AG10803 (cell line): Measurements from ENCODE around the gene CC2D1A.
"Not testable (repeated sequence)": the region's sequence is repeated elsewhere in the genome, so short reads cannot be mapped to it uniquely, and the experiment has no call there.

Source experiments
- DNase-seq: peaks from one replicate; pipeline ENCODE4 v3.0.0; 2010; ENCODE audit warnings: low read depth
- H3K4me3 ChIP-seq: 2 replicates; pipeline ENCODE4 v1.5.1; 2011; ENCODE audit warnings: mild to moderate bottlenecking, low read length, control low read depth
- CTCF ChIP-seq: conservative IDR thresholded peaks from 2 replicates; pipeline ENCODE4 v1.5.1; 2011; ENCODE audit warnings: mild to moderate bottlenecking, low read length, control low read depth, inconsistent platforms

CC2D1A gene

DNA sequence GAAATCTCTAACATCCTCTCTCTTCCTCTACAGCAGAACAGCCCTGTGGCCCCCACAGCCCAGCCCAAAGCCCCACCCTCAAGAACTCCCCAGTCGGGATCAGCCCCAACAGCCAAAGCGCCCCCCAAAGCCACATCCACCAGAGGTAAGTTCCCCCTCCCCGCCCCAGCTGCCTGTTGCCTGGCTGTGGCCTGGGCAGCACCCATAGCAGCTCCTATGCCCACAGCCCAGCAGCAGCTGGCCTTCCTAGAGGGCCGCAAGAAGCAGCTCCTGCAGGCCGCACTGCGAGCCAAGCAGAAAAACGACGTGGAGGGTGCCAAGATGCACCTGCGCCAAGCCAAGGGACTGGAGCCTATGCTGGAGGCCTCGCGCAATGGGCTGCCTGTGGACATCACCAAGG, 14.5 kb downstream of the CC2D1A start:
- no peak overlapping the region for H3K4me3 ChIP-seq
- no peak for DNase-seq
- TF ChIP-seq CTCF, result no peak

GRCh38 chr19:13920940-13921747, 15.1 kb downstream of the CC2D1A start:
- no peak overlapping the region for H3K4me3 ChIP-seq
- DNase-seq, result peak; percentile 57
- TF ChIP-seq CTCF, result no peak

GRCh38 chr19:13922118-13922517, 16.1 kb downstream of the CC2D1A start:
- H3K4me3 ChIP-seq, DNase-seq: not testable (repeated sequence)

DNA sequence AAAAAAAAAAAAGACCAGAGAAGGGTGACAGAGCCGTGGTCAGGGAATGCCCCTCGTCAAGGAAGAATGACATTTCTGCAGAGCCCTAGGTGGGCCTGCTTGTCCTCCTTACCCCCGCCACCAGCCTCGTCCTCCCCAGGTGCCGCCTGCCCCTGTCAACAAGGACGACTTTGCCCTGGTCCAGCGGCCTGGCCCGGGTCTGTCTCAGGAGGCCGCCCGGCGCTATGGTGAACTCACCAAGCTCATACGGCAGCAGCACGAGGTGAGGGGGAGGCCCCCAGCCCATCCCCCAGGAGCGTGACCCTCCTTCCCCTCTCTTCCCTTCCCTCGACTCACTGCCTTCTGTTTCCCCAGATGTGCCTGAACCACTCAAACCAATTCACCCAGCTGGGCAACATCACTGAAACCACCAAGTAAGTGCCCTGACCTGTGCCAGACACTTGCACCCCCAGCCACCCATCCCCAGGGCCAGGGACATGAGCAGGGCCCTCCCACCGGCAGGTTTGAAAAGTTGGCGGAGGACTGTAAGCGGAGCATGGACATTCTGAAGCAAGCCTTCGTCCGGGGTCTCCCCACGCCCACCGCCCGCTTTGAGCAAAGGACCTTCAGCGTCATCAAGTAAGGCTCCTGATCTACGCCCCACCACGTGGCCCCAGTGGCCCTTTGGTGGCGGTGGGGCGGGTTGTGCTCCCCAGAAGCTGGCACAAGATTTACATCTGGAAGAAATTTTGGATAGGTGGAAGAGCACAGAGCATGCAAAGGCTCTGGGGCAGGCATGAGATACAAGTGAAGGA, 17.4 kb downstream of the CC2D1A start:
- no peak overlapping the region for H3K4me3 ChIP-seq
- no peak for TF ChIP-seq CTCF
- no peak for DNase-seq

GRCh38 chr19:13926010-13926409, 20.0 kb downstream of the CC2D1A start:
- no peak for DNase-seq
- TF ChIP-seq CTCF, result no peak
- no peak overlapping the region for H3K4me3 ChIP-seq

- no peak for TF ChIP-seq CTCF
Observed at GRCh38 chr19:13926715-13927114, 20.7 kb downstream of the CC2D1A start.

GRCh38 chr19:13929340-13929739, 23.3 kb downstream of the CC2D1A start:
- no peak for TF ChIP-seq CTCF
- no peak for DNase-seq
- no peak overlapping the region for H3K4me3 ChIP-seq

More at GRCh38 chr19:13926715-13927114, 20.7 kb downstream of the CC2D1A start:
- no peak overlapping the region for H3K4me3 ChIP-seq
- DNase-seq, result no peak
